ENCODE results near the gene PRKCB.

The PRKCB gene

GRCh38 chr16:23877107-23878070 lies 41.6 kb downstream of the PRKCB start:
- no peaks in the 10 kb centered on the region for H3K36me3 ChIP-seq (ENCODE audit: control insufficient read depth in 1 of 2, insufficient read depth in 2 of 2, low read length in 2 of 2)
- H3K4me1 ChIP-seq (ENCODE audit: control insufficient read depth in 1 of 2, insufficient read depth in 2 of 2, low read length in 2 of 2), result no peaks in the 10 kb centered on the region
- H3K9ac ChIP-seq (ENCODE audit: low read depth in 1 of 2, low read length in 2 of 2), result no peak overlapping the region
- no peak overlapping the region for H3K27ac ChIP-seq (ENCODE audit: low read depth, low read length)
- H3K9me3 ChIP-seq (ENCODE audit: control insufficient read depth in 1 of 2, low read length in 2 of 2), result no peaks in the 10 kb centered on the region
- no peaks in the 10 kb centered on the region for H3K27me3 ChIP-seq (ENCODE audit: control insufficient read depth in 1 of 2, insufficient read depth in 2 of 2, low read length in 2 of 2)
- no peak overlapping the region for H3K4me3 ChIP-seq (ENCODE audit: low read depth in 1 of 2, low read length in 2 of 2)

GRCh38 chr16:23879735-23880373 lies 44.1 kb downstream of the PRKCB start:
- Histone ChIP-seq H3K27me3 (ENCODE audit: control insufficient read depth in 1 of 2, insufficient read depth in 2 of 2, low read length in 2 of 2) (no peaks in the 10 kb centered on the region), H3K36me3 (ENCODE audit: control insufficient read depth in 1 of 2, insufficient read depth in 2 of 2, low read length in 2 of 2) (no peaks in the 10 kb centered on the region), H3K9ac (ENCODE audit: low read depth in 1 of 2, low read length in 2 of 2) (no peak overlapping the region), H3K27ac (ENCODE audit: low read depth, low read length) (no peak overlapping the region), H3K4me3 (ENCODE audit: low read depth in 1 of 2, low read length in 2 of 2) (no peak overlapping the region), H3K4me1 (ENCODE audit: control insufficient read depth in 1 of 2, insufficient read depth in 2 of 2, low read length in 2 of 2) (no peaks in the 10 kb centered on the region), H3K9me3 (ENCODE audit: control insufficient read depth in 1 of 2, low read length in 2 of 2) (no peaks in the 10 kb centered on the region)

GRCh38 chr16:23889189-23889588 lies 53.4 kb downstream of the PRKCB start:
- H3K27me3 ChIP-seq (ENCODE audit: control insufficient read depth in 1 of 2, insufficient read depth in 2 of 2, low read length in 2 of 2), result no peaks in the 10 kb centered on the region
- H3K4me3 ChIP-seq (ENCODE audit: low read depth in 1 of 2, low read length in 2 of 2), result no peak overlapping the region
- no peaks in the 10 kb centered on the region for H3K36me3 ChIP-seq (ENCODE audit: control insufficient read depth in 1 of 2, insufficient read depth in 2 of 2, low read length in 2 of 2)
- H3K27ac ChIP-seq (ENCODE audit: low read depth, low read length), result no peak overlapping the region
- no peaks in the 10 kb centered on the region for H3K9me3 ChIP-seq (ENCODE audit: control insufficient read depth in 1 of 2, low read length in 2 of 2)
- no peak overlapping the region for H3K9ac ChIP-seq (ENCODE audit: low read depth in 1 of 2, low read length in 2 of 2)
- H3K4me1 ChIP-seq (ENCODE audit: control insufficient read depth in 1 of 2, insufficient read depth in 2 of 2, low read length in 2 of 2), result no peaks in the 10 kb centered on the region

- no peak overlapping the region for H3K27ac ChIP-seq (ENCODE audit: low read depth, low read length)
- H3K4me3 ChIP-seq (ENCODE audit: low read depth in 1 of 2, low read length in 2 of 2), result no peak overlapping the region
- no peaks in the 10 kb centered on the region for H3K36me3 ChIP-seq (ENCODE audit: control insufficient read depth in 1 of 2, insufficient read depth in 2 of 2, low read length in 2 of 2)
- H3K27me3 ChIP-seq (ENCODE audit: control insufficient read depth in 1 of 2, insufficient read depth in 2 of 2, low read length in 2 of 2), result no peaks in the 10 kb centered on the region
- H3K9ac ChIP-seq (ENCODE audit: low read depth in 1 of 2, low read length in 2 of 2), result no peak overlapping the region
- no peaks in the 10 kb centered on the region for H3K4me1 ChIP-seq (ENCODE audit: control insufficient read depth in 1 of 2, insufficient read depth in 2 of 2, low read length in 2 of 2)
- H3K9me3 ChIP-seq (ENCODE audit: control insufficient read depth in 1 of 2, low read length in 2 of 2), result no peaks in the 10 kb centered on the region
These were observed 58.2 kb downstream of the PRKCB start for GRCh38 chr16:23893986-23894385.

GRCh38 chr16:23895052-23895451 lies 59.3 kb downstream of the PRKCB start:
- Histone ChIP-seq H3K36me3 (ENCODE audit: control insufficient read depth in 1 of 2, insufficient read depth in 2 of 2, low read length in 2 of 2) (no peaks in the 10 kb centered on the region), H3K9me3 (ENCODE audit: control insufficient read depth in 1 of 2, low read length in 2 of 2) (no peaks in the 10 kb centered on the region), H3K9ac (ENCODE audit: low read depth in 1 of 2, low read length in 2 of 2) (no peak overlapping the region), H3K4me3 (ENCODE audit: low read depth in 1 of 2, low read length in 2 of 2) (no peak overlapping the region), H3K27ac (ENCODE audit: low read depth, low read length) (no peak overlapping the region), H3K4me1 (ENCODE audit: control insufficient read depth in 1 of 2, insufficient read depth in 2 of 2, low read length in 2 of 2) (no peaks in the 10 kb centered on the region), H3K27me3 (ENCODE audit: control insufficient read depth in 1 of 2, insufficient read depth in 2 of 2, low read length in 2 of 2) (no peaks in the 10 kb centered on the region)

- Histone ChIP-seq H3K9me3 (ENCODE audit: control insufficient read depth in 1 of 2, low read length in 2 of 2) (no peaks in the 10 kb centered on the region), H3K27ac (ENCODE audit: low read depth, low read length) (no peak overlapping the region)
These were observed 61.3 kb downstream of the PRKCB start for GRCh38 chr16:23896832-23897821.

GRCh38 chr16:23898682-23899430 lies 63.1 kb downstream of the PRKCB start:
- no peak overlapping the region for H3K9ac ChIP-seq (ENCODE audit: low read depth in 1 of 2, low read length in 2 of 2)
- no peaks in the 10 kb centered on the region for H3K27me3 ChIP-seq (ENCODE audit: control insufficient read depth in 1 of 2, insufficient read depth in 2 of 2, low read length in 2 of 2)
- H3K9me3 ChIP-seq (ENCODE audit: control insufficient read depth in 1 of 2, low read length in 2 of 2), result no peaks in the 10 kb centered on the region
- H3K4me3 ChIP-seq (ENCODE audit: low read depth in 1 of 2, low read length in 2 of 2), result no peak overlapping the region
- no peaks in the 10 kb centered on the region for H3K36me3 ChIP-seq (ENCODE audit: control insufficient read depth in 1 of 2, insufficient read depth in 2 of 2, low read length in 2 of 2)
- H3K4me1 ChIP-seq (ENCODE audit: control insufficient read depth in 1 of 2, insufficient read depth in 2 of 2, low read length in 2 of 2), result no peaks in the 10 kb centered on the region
- no peak overlapping the region for H3K27ac ChIP-seq (ENCODE audit: low read depth, low read length)

More at GRCh38 chr16:23896832-23897821, 61.3 kb downstream of the PRKCB start:
- no peaks in the 10 kb centered on the region for H3K27me3 ChIP-seq (ENCODE audit: control insufficient read depth in 1 of 2, insufficient read depth in 2 of 2, low read length in 2 of 2)
- H3K4me1 ChIP-seq (ENCODE audit: control insufficient read depth in 1 of 2, insufficient read depth in 2 of 2, low read length in 2 of 2), result no peaks in the 10 kb centered on the region
- no peak overlapping the region for H3K4me3 ChIP-seq (ENCODE audit: low read depth in 1 of 2, low read length in 2 of 2)
- H3K9ac ChIP-seq (ENCODE audit: low read depth in 1 of 2, low read length in 2 of 2), result no peak overlapping the region
- no peaks in the 10 kb centered on the region for H3K36me3 ChIP-seq (ENCODE audit: control insufficient read depth in 1 of 2, insufficient read depth in 2 of 2, low read length in 2 of 2)

GRCh38 chr16:23899869-23900268 lies 64.1 kb downstream of the PRKCB start:
- Histone ChIP-seq H3K4me3 (ENCODE audit: low read depth in 1 of 2, low read length in 2 of 2) (no peak overlapping the region), H3K27ac (ENCODE audit: low read depth, low read length) (no peak overlapping the region), H3K9me3 (ENCODE audit: control insufficient read depth in 1 of 2, low read length in 2 of 2) (no peaks in the 10 kb centered on the region), H3K36me3 (ENCODE audit: control insufficient read depth in 1 of 2, insufficient read depth in 2 of 2, low read length in 2 of 2) (no peaks in the 10 kb centered on the region), H3K9ac (ENCODE audit: low read depth in 1 of 2, low read length in 2 of 2) (no peak overlapping the region), H3K27me3 (ENCODE audit: control insufficient read depth in 1 of 2, insufficient read depth in 2 of 2, low read length in 2 of 2) (no peaks in the 10 kb centered on the region), H3K4me1 (ENCODE audit: control insufficient read depth in 1 of 2, insufficient read depth in 2 of 2, low read length in 2 of 2) (no peaks in the 10 kb centered on the region)

- Histone ChIP-seq H3K27ac (ENCODE audit: low read depth, low read length) (no peak overlapping the region), H3K36me3 (ENCODE audit: control insufficient read depth in 1 of 2, insufficient read depth in 2 of 2, low read length in 2 of 2) (no peaks in the 10 kb centered on the region), H3K9ac (ENCODE audit: low read depth in 1 of 2, low read length in 2 of 2) (no peak overlapping the region), H3K27me3 (ENCODE audit: control insufficient read depth in 1 of 2, insufficient read depth in 2 of 2, low read length in 2 of 2) (no peaks in the 10 kb centered on the region), H3K4me1 (ENCODE audit: control insufficient read depth in 1 of 2, insufficient read depth in 2 of 2, low read length in 2 of 2) (no peaks in the 10 kb centered on the region), H3K9me3 (ENCODE audit: control insufficient read depth in 1 of 2, low read length in 2 of 2) (no peaks in the 10 kb centered on the region), H3K4me3 (ENCODE audit: low read depth in 1 of 2, low read length in 2 of 2) (no peak overlapping the region)
These were observed 64.8 kb downstream of the PRKCB start for GRCh38 chr16:23900480-23901177.

All from duodenal mucosa (tissue), 2 donors.